ENCODE data around the gene TPRG1.

DNA sequence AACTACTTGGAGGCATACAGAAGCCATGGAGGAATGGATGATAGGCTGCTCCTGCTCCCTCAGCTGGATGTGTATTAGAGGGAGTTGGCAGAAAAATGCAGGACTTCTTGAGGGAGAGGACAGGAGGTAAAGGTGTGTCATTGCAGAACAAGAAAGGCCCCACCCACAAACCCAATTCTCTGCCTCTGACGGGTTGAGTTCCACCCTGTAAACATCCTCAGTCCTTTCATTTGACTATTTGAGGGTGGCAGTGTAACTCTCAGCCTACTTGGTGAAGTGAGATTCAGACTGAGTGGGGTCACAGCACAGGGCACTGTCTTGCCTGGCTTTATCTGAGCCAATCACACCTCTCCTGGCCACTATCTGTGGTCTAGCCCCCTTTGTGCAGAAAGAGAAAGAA lies at the start of gene TPRG1:
- TF ChIP-seq, protein P1, sequence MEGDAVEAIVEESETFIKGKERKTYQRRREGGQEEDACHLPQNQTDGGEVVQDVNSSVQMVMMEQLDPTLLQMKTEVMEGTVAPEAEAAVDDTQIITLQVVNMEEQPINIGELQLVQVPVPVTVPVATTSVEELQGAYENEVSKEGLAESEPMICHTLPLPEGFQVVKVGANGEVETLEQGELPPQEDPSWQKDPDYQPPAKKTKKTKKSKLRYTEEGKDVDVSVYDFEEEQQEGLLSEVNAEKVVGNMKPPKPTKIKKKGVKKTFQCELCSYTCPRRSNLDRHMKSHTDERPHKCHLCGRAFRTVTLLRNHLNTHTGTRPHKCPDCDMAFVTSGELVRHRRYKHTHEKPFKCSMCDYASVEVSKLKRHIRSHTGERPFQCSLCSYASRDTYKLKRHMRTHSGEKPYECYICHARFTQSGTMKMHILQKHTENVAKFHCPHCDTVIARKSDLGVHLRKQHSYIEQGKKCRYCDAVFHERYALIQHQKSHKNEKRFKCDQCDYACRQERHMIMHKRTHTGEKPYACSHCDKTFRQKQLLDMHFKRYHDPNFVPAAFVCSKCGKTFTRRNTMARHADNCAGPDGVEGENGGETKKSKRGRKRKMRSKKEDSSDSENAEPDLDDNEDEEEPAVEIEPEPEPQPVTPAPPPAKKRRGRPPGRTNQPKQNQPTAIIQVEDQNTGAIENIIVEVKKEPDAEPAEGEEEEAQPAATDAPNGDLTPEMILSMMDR (IDR thresholded peaks at IDR 0.05; ENCODE audit: low read depth, low read length, poor library complexity, severe bottlenecking): no peak
- no peak for TF ChIP-seq EZH2phosphoT487 (IDR thresholded peaks at IDR 0.05; ENCODE audit: borderline replicate concordance, low read length)

Data from DOHH2 (cell line).